Choroid plexus epithelial cell (primary cell): ENCODE results near the gene EFCAB8.

Source experiments
- DNase-seq: peaks from one replicate; pipeline ENCODE4 v3.0.0-alpha.2; 2010; ENCODE audit warnings: low read depth
- H3K4me3 ChIP-seq: 2 replicates; pipeline ENCODE4 v1.5.1; 2011; ENCODE audit warnings: low read depth, mild to moderate bottlenecking, control low read depth, low read length, moderate library complexity
- TF ChIP-seq, protein P1 (sequence below): conservative IDR thresholded peaks from 2 replicates; pipeline ENCODE4 v1.5.1; 2011; ENCODE audit warnings: low read depth, mild to moderate bottlenecking, control low read depth, inconsistent platforms, low read length, moderate library complexity

The EFCAB8 gene

DNA sequence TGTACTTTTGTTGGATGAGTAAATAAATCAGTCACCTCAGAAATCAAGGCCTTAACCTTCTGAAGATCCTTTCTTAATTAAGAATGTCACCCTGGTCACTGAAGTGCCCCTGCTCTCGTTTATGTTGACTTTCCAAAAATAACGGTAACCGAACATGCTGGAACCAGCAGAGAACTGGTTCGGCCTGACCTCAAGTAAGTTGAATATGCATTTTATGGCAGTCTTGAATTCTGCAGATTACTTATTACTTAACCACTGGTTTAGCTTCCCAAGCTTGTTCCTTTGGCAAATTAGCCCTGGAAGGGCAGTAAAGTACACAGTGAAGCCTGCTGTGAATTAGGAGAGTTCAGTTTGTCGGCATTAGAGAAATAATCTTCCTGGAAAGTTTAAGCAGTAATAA is 26.7 kb upstream of the EFCAB8 start:
- no peak overlapping the region for H3K4me3 ChIP-seq
- TF ChIP-seq, protein P1, sequence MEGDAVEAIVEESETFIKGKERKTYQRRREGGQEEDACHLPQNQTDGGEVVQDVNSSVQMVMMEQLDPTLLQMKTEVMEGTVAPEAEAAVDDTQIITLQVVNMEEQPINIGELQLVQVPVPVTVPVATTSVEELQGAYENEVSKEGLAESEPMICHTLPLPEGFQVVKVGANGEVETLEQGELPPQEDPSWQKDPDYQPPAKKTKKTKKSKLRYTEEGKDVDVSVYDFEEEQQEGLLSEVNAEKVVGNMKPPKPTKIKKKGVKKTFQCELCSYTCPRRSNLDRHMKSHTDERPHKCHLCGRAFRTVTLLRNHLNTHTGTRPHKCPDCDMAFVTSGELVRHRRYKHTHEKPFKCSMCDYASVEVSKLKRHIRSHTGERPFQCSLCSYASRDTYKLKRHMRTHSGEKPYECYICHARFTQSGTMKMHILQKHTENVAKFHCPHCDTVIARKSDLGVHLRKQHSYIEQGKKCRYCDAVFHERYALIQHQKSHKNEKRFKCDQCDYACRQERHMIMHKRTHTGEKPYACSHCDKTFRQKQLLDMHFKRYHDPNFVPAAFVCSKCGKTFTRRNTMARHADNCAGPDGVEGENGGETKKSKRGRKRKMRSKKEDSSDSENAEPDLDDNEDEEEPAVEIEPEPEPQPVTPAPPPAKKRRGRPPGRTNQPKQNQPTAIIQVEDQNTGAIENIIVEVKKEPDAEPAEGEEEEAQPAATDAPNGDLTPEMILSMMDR = no peak
- DNase-seq = no peak

DNA sequence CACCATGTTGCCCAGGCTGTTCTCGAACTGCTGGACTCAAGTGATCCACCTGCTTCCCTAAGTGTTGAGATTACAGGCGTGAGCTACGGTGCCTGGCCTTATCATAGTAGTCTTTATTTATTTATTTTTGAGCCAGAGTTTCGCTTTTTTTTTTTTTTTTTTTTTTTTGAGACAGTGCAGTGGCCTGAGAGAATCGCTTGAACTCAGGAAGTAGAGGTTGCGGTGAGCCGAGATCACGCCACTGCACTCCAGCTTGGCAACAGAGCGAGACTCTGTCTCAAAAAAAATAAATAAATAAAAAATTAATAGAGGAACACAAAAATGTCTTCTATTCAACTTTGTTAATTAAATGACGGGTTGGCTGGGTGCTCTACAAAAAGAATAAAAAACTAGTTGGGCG is 26.1 kb upstream of the EFCAB8 start:
- TF ChIP-seq, protein P1 = no peak
- no peak overlapping the region for H3K4me3 ChIP-seq
- no peak for DNase-seq

DNA sequence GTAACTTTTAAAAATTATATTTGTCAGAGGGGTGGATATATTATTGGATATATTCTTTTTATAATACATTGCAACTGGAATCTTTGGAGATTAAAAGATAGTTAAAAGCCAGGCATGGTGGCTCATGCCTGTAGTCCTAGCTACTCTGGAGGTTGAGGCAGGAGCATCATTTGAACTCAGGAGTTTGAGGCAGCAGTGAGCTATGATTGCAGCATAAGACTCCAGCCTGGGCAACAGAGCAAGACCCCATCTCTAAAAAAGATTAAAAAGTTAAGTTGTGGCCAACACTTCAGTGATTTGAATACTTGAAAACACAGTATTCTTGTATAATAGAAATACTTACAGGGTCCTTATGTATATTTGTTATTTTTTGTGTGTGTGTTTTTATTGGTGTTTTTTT is 23.8 kb upstream of the EFCAB8 start:
- DNase-seq = no peak
- H3K4me3 ChIP-seq = no peak overlapping the region
- TF ChIP-seq, protein P1 = no peak

DNA sequence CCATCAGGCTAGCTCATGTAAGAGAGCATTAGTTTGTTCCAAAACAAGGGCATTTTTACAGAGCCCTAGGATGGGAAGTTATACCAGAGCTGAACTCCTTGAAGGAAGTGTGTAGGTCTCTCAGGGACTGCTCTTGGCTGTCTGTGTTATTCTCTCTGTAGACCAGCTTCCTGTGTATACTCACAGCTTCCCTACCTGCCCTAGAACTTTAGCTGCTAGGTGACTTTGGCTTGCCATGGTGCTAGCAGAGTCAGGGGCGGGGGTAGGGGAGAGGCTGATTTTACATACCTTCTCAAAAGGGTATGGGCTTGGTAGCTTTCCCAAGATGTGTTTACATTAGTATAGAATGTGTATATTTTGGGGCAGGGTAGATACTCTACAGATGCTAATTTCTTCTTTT is 21.6 kb upstream of the EFCAB8 start:
- no peak for DNase-seq
- TF ChIP-seq, protein P1 = no peak
- no peak overlapping the region for H3K4me3 ChIP-seq

DNA sequence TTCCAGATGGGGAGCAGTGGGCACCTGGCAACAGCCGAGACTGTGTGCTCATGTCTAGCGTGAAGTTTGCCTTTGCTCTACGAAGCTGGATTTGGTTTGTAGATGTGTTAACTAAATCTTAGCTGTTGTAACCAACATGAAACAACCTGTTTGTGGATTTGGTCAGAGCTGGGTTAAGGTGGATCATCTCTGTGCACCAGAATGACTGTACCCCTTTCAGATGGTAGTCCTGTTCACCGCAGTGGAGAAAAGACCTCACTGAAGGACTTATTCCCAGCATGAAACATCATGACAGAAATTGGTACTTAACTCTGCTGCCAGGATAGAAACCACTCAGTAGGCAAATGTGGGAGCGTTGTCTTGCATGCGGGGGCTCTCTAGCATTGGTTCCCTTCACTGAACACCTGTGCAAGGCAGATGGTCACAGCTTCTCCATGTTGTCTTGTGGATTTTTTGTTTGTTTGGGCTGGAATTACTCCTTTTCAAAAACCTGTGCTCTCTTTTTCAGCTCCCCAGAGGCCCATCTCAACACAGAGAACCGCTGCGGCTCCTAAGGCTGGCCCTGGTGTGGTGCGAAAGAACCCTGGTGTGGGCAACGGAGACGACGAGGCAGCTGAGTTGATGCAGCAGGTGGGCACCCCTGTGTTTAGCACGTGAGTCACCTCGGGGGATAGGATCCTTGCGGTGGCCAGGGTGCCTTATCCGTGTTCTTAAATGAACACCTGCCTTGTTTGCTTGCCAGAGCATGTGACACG is 19.3 kb upstream of the EFCAB8 start:
- no peak for DNase-seq

DNA sequence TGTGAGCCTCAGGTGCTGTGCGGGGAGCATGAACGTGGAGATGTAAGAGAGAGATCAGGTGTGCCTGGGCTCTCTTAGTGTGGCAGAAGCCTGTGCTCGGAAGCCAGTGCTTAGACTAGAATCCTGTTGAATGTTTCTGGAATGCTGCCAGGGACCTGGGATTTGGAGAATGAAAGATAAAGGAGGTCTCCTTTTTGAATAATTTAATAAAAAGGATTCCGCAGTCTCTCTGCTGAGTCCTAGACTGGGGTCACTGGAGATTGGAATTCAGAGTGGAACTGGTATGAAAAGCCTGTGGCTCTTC is 18.8 kb upstream of the EFCAB8 start:
- no peak overlapping the region for H3K4me3 ChIP-seq
- no peak for DNase-seq
- TF ChIP-seq, protein P1 = no peak

More for the DNA sequence above, 19.3 kb upstream of the EFCAB8 start:
- no peak overlapping the region for H3K4me3 ChIP-seq
- TF ChIP-seq, protein P1 = no peak

DNA sequence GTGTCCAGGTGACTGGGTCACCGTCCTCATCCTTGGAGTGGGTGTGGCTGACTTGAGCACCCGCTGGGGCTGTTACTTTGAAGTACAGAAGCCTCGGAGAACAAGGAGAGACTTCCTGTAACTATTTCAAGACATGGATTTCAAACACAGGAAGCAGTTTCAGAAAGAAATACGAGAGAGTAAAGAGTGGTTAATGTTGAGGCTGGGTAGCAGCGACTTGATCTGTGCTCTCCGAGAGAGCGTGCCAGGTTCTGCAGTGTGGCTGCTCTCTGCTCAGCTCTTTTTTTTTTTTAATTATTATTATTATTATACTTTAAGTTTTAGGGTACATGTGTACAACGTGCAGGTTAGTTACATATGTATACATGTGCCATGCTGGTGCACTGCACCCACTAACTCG is 17.5 kb upstream of the EFCAB8 start:
- TF ChIP-seq, protein P1 = no peak
- no peak overlapping the region for H3K4me3 ChIP-seq
- DNase-seq = no peak
